Smooth muscle cell (in vitro differentiated cells): ENCODE measurements around the gene ACADL. TPM values are rescaled to one million over a fixed set of nuclear protein-coding genes. Genes with fewer than 3 reads are reported as not detected.

Source experiments
- DNase-seq: peaks from one replicate; lab custom pipeline; 2025; ENCODE audit not compliant: unreplicated experiment; lab: John Stamatoyannopoulos, UW
- H2AFZ ChIP-seq: fragments of 200-600 bp; sonication (generic); 2 replicates; pipeline ENCODE4 v1.6.0; 2016; ENCODE audit warnings: antibody characterized with exemption, low read depth, mild to moderate bottlenecking
- H3F3A ChIP-seq: fragments of 200-600 bp; sonication (generic); 2 replicates; pipeline ENCODE4 v1.6.0; 2017; ENCODE audit warnings: antibody characterized with exemption, low read depth
- H3K27ac ChIP-seq: fragments of 200-600 bp; sonication (generic); 2 replicates; pipeline ENCODE4 v1.5.1; 2016; ENCODE audit warnings: low read depth, mild to moderate bottlenecking
- H3K27me3 ChIP-seq: fragments of 200-600 bp; sonication (generic); 2 replicates; pipeline ENCODE4 v1.6.1; 2016; ENCODE audit warnings: low read depth, mild to moderate bottlenecking
- H3K36me3 ChIP-seq: fragments of 200-600 bp; sonication (generic); 2 replicates; pipeline ENCODE4 v1.5.1; 2016; ENCODE audit warnings: low read depth
- H3K4me1 ChIP-seq: fragments of 200-600 bp; sonication (generic); 2 replicates; pipeline ENCODE4 v1.5.1; 2016; ENCODE audit warnings: low read depth
- H3K4me2 ChIP-seq: fragments of 200-600 bp; sonication (generic); 2 replicates; pipeline ENCODE4 v1.6.0; 2016; ENCODE audit warnings: mild to moderate bottlenecking
- H3K4me3 ChIP-seq: fragments of 200-600 bp; sonication (generic); 2 replicates; pipeline ENCODE4 v1.5.1; 2016; ENCODE audit warnings: mild to moderate bottlenecking
- H3K79me2 ChIP-seq: fragments of 200-600 bp; sonication (generic); 2 replicates; pipeline ENCODE4 v1.6.0; 2016; ENCODE audit warnings: low read depth, mild to moderate bottlenecking
- H3K9ac ChIP-seq: fragments of 200-600 bp; sonication (generic); 2 replicates; pipeline ENCODE4 v1.6.0; 2016; ENCODE audit warnings: low read depth
- H3K9me3 ChIP-seq: fragments of 200-600 bp; sonication (generic); replicated peaks from 2 replicates; pipeline ENCODE4 v1.5.1; 2016; ENCODE audit warnings: low read depth
- H4K20me1 ChIP-seq: fragments of 200-600 bp; sonication (generic); 2 replicates; pipeline ENCODE4 v1.6.0; 2016; ENCODE audit warnings: low read depth
- WGBS: methylation state at CpG from one replicate; pipeline ENCODE4 v1.1.7; 2016; ENCODE audit warnings: low lambda C conversion rate; 5-methylcytosine and 5-hydroxymethylcytosine counted together
- polyA plus RNA-seq: library from polyadenylated mRNA; unstranded; fragments of >200 nt; fragmentation: Nextera tagmentation; extraction: Ambion mirVana; gene quantifications from 2 replicates; pipeline ENCODE4 v1.2.1, GENCODE V29; 2016
- total RNA-seq: library from RNA; depleted of rRNA; stranded (reverse); fragments of >200 nt; gene quantifications from 2 replicates; pipeline ENCODE4 v1.2.3, GENCODE V29; 2014
- TF ChIP-seq, protein P1 (sequence below): fragments of 200-600 bp; sonication (generic); IDR thresholded peaks from 2 replicates; pipeline ENCODE4 v1.5.1; 2017; ENCODE audit warnings: borderline replicate concordance, mild to moderate bottlenecking, antibody characterized with exemption; ENCODE audit not compliant: insufficient read depth, poor library complexity, severe bottlenecking

Gene ACADL
- total and polyA plus RNA-seq, 2 experiments from 2014 or later: 1.3 to 6.2 TPM

DNA sequence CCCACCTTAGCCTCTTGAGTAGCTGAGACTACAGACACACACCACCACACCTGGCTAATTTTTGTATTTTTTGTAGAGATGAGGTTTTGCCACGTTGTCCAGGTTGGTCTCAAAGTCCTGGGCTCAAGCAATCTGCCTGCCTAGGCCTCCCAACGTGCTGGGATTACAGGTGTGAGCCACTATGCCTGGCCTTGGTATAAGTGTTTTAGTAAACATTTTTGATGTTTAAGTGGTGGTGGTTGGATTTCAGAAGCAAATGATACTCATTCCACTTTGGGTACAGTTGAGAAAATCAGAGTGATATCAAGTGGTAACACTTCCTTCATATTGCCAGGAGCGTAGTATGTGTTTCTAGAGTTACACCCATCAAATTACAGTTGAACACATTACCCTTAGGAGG, 25.4 kb downstream of the ACADL start:
- H3K27me3 ChIP-seq: no peaks in the 10 kb centered on the region
- H3K9me3 ChIP-seq: no peaks in the 10 kb centered on the region
- no peaks in the 10 kb centered on the region for H3K79me2 ChIP-seq
- H3K36me3 ChIP-seq: no peaks in the 10 kb centered on the region
- no peak for DNase-seq
- H3K4me1 ChIP-seq: peaks cover 3% of the 10 kb centered on the region
- no peak overlapping the region for H3K27ac ChIP-seq
- no peak overlapping the region for H2AFZ ChIP-seq
- no peaks in the 10 kb centered on the region for H4K20me1 ChIP-seq
- no peaks in the 10 kb centered on the region for H3F3A ChIP-seq
- no peak overlapping the region for H3K4me2 ChIP-seq
- 94% methylated on average over 3 of the region's 3 CpGs for WGBS
- no peak overlapping the region for H3K4me3 ChIP-seq
- no peak overlapping the region for H3K9ac ChIP-seq
- TF ChIP-seq, protein P1, sequence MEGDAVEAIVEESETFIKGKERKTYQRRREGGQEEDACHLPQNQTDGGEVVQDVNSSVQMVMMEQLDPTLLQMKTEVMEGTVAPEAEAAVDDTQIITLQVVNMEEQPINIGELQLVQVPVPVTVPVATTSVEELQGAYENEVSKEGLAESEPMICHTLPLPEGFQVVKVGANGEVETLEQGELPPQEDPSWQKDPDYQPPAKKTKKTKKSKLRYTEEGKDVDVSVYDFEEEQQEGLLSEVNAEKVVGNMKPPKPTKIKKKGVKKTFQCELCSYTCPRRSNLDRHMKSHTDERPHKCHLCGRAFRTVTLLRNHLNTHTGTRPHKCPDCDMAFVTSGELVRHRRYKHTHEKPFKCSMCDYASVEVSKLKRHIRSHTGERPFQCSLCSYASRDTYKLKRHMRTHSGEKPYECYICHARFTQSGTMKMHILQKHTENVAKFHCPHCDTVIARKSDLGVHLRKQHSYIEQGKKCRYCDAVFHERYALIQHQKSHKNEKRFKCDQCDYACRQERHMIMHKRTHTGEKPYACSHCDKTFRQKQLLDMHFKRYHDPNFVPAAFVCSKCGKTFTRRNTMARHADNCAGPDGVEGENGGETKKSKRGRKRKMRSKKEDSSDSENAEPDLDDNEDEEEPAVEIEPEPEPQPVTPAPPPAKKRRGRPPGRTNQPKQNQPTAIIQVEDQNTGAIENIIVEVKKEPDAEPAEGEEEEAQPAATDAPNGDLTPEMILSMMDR: no peak

GRCh38 chr2:210199186-210199765, 26.0 kb downstream of the ACADL start:
- Histone ChIP-seq H3K27me3 (no peaks in the 10 kb centered on the region), H3F3A (no peaks in the 10 kb centered on the region), H3K9ac (no peak overlapping the region), H3K79me2 (no peaks in the 10 kb centered on the region), H3K4me1 (peaks cover 3% of the 10 kb centered on the region), H3K4me2 (no peak overlapping the region), H3K9me3 (no peaks in the 10 kb centered on the region), H2AFZ (no peak overlapping the region), H3K36me3 (no peaks in the 10 kb centered on the region), H3K27ac (no peak overlapping the region), H4K20me1 (no peaks in the 10 kb centered on the region), H3K4me3 (no peak overlapping the region)
- TF ChIP-seq, protein P1: peak; percentile 77
- DNase-seq: no peak

- Histone ChIP-seq H3K4me2 (peak overlapping the region; percentile 49), H3K36me3 (no peaks in the 10 kb centered on the region), H2AFZ (no peak overlapping the region), H3K27me3 (no peaks in the 10 kb centered on the region), H3K9me3 (no peaks in the 10 kb centered on the region), H4K20me1 (no peaks in the 10 kb centered on the region), H3K79me2 (no peaks in the 10 kb centered on the region), H3K9ac (no peak overlapping the region), H3F3A (no peaks in the 10 kb centered on the region), H3K4me3 (no peak overlapping the region), H3K27ac (no peak overlapping the region), H3K4me1 (peaks cover 3% of the 10 kb centered on the region)
- TF ChIP-seq, protein P1: no peak
- WGBS: 23% methylated on average over 1 of the region's 1 CpG
- DNase-seq: no peak
Measured at GRCh38 chr2:210198326-210198725, 26.9 kb downstream of the ACADL start.

- no peaks in the 10 kb centered on the region for H3K36me3 ChIP-seq
- H3K9ac ChIP-seq: no peak overlapping the region
- DNase-seq: no peak
- no peaks in the 10 kb centered on the region for H4K20me1 ChIP-seq
- peaks cover 3% of the 10 kb centered on the region for H3K4me1 ChIP-seq
- no peak overlapping the region for H3K4me3 ChIP-seq
- WGBS: 82% methylated on average over 2 of the region's 2 CpGs
- no peaks in the 10 kb centered on the region for H3F3A ChIP-seq
- TF ChIP-seq, protein P1: no peak
- no peaks in the 10 kb centered on the region for H3K79me2 ChIP-seq
- no peak overlapping the region for H2AFZ ChIP-seq
- no peaks in the 10 kb centered on the region for H3K27me3 ChIP-seq
- H3K27ac ChIP-seq: no peak overlapping the region
- H3K4me2 ChIP-seq: no peak overlapping the region
- no peaks in the 10 kb centered on the region for H3K9me3 ChIP-seq
Measured at GRCh38 chr2:210197720-210198119, 27.5 kb downstream of the ACADL start.
